Measurements from ENCODE around the gene DDX10.

DDX10 gene

GRCh38 chr11:108835624-108836023, 170.8 kb downstream of the DDX10 start:
- DNase-seq, result no peak

- DNase-seq, result no peak
Measured at GRCh38 chr11:108836541-108836940, 171.7 kb downstream of the DDX10 start.

- no peak for DNase-seq
Measured at GRCh38 chr11:108838102-108838791, 173.4 kb downstream of the DDX10 start.

- DNase-seq, result no peak
Measured at GRCh38 chr11:108838792-108839105, 173.9 kb downstream of the DDX10 start.

- DNase-seq, result no peak
Measured at GRCh38 chr11:108846009-108846408, 181.1 kb downstream of the DDX10 start.

- no peak for DNase-seq
Measured at GRCh38 chr11:108847298-108847990, 182.6 kb downstream of the DDX10 start.

GRCh38 chr11:108851781-108852180, 186.9 kb downstream of the DDX10 start:
- no peak for DNase-seq

- DNase-seq, result no peak
Measured at GRCh38 chr11:108852701-108853100, 187.8 kb downstream of the DDX10 start.

GRCh38 chr11:108853151-108853550, 188.3 kb downstream of the DDX10 start:
- DNase-seq, result no peak

- no peak for DNase-seq
Measured at GRCh38 chr11:108853864-108854263, 189.0 kb downstream of the DDX10 start.

- no peak for DNase-seq
Measured at GRCh38 chr11:108854346-108854745, 189.5 kb downstream of the DDX10 start.

- DNase-seq, result no peak
Measured at GRCh38 chr11:108857382-108857781, 192.5 kb downstream of the DDX10 start.

GRCh38 chr11:108858622-108859021, 193.8 kb downstream of the DDX10 start:
- DNase-seq, result no peak

- DNase-seq, result no peak
Measured at GRCh38 chr11:108859510-108859909, 194.6 kb downstream of the DDX10 start.

- no peak for DNase-seq
Measured at GRCh38 chr11:108863528-108863927, 198.7 kb downstream of the DDX10 start.

- DNase-seq, result no peak
Measured at GRCh38 chr11:108865406-108865805, 200.5 kb downstream of the DDX10 start.

- DNase-seq, result no peak
Measured at GRCh38 chr11:108866781-108867180, 201.9 kb downstream of the DDX10 start.

GRCh38 chr11:108870373-108871020, 205.6 kb downstream of the DDX10 start:
- no peak for DNase-seq

- DNase-seq, result no peak
Measured at GRCh38 chr11:108871152-108871551, 206.3 kb downstream of the DDX10 start.

- no peak for DNase-seq
Measured at GRCh38 chr11:108871867-108872266, 207.0 kb downstream of the DDX10 start.

GRCh38 chr11:108872781-108873291, 208.0 kb downstream of the DDX10 start:
- DNase-seq, result no peak

GRCh38 chr11:108873310-108873709, 208.4 kb downstream of the DDX10 start:
- no peak for DNase-seq

- DNase-seq, result no peak
Measured at GRCh38 chr11:108873941-108874340, 209.1 kb downstream of the DDX10 start.

- DNase-seq, result no peak
Measured at GRCh38 chr11:108875134-108875533, 210.3 kb downstream of the DDX10 start.

All from NCI-H1048 (cell line).